NT2/D1 (cell line): ENCODE results near the gene PRR3.

Experiments
- SUZ12 ChIP-seq: IDR thresholded peaks from 2 replicates; pipeline ENCODE4 v1.6.1; 2011; ENCODE audit not compliant: insufficient read length, insufficient read depth; ENCODE audit errors: extremely low read depth
- YY1 ChIP-seq: IDR thresholded peaks from 2 replicates; pipeline ENCODE4 v1.6.1; 2011; ENCODE audit not compliant: insufficient read length, insufficient read depth
- ZNF274 ChIP-seq: IDR thresholded peaks from 2 replicates; pipeline ENCODE4 v1.6.1; 2011; ENCODE audit warnings: mild to moderate bottlenecking, low read depth, low read length

- no peak for TF ChIP-seq ZNF274
- no peak for TF ChIP-seq SUZ12
- no peak for TF ChIP-seq YY1
Observed at GRCh38 chr6:30572148-30572547, 15.1 kb downstream of the PRR3 start.
